GM21529 (cell line): Measurements from ENCODE around the gene SCLY.

Source experiments
- ATAC-seq: cut with Tn5 transposase; IDR thresholded peaks from one replicate; pipeline ENCODE4 v1.9.1; 2021; ENCODE audit not compliant: unreplicated experiment

SCLY gene

DNA sequence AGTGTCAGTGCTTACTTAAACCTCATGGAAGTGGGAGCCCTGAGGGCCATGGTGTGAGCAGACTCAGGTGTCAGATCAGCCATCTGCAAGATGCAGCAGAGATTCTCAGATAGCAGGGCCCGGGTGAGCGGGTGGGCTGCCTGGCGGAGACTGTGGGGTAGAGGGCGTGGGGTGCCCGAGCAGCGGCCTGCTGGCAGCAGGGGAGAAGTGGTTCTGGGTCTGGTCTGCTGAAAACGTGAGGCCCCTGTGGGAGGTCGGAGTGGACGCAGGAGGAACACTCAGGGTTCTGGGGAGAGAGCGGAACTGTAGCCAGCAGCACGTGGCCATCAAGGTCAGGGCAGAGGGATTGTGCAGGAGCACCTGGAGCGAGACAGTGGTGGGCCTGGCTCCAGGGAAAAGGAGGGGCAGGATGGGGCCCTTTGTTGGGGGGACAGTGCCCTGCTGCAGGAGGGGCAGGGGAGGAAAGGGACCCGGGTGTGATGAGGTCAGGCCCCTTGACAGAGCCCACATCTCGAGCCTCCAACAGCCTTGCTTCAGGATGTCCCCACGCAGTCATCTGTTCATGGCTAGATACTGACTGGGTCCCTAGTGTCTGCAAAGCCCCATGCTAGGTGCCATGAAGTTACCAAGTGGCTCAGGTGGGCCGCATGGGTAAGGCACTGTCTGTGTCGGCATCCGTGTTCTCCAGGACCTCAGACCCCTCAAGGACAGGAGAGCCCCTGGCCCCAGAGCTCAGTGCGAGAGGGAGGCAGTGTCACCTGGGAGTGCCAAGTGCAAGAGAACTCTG, 36.6 kb downstream of the SCLY start:
- no peak for ATAC-seq

GRCh38 chr2:238097988-238098871, 37.4 kb downstream of the SCLY start:
- peak; percentile 70 for ATAC-seq

DNA sequence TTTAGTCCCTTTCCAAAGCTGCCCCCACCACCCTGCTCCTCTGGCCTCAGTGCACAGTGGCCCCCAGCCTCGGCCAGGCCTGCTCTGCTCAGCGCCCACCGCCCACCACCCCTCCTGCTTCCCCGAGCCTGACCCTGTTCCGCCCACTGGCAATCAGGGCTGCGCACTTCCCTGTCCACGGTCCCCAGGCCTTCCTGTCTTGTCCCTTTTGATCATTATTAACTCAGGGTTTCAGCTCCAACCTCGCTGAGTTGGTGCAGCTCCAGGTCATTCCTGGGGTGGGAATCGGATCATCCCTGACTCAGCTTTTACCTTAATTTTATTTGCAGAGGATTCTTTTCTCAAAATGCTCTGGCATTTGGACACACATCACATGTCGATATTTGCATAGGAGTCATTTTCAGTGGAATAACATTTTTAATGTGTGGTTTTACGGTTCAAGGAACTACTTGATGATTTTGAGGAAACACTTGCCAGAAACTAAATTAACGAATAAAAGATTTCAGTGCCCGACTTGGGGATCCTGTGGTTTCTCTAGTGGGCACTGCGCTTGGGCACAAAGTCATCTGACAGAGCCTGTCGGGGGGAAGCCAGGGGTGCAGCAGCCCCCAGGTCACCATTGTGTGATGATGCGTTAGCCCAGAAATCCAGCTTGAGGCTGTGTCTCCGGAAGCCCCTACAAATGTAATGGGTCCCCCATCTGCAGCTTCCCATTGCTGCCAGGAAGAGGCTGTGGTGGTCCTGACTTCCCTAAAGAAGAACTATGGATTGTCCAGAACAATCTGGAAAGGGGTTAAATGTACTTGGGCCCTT, 38.3 kb downstream of the SCLY start:
- peak; percentile 16 for ATAC-seq

DNA sequence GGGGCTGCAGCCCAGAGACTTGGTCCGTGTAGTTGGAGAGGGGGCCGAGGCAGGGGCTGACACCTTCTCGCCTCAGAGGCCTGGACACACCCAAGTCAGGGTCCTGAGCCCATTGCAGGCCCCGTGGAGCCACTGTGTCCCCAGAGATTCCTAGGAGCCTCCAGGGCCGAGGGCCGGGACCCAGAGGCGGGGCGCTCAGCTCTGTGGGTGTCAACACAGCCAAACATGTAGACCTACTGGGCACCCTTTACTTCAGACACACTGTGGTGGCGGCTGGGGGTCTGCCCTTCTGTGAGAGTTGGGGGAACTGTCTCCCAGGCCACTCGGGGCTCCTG, 38.9 kb downstream of the SCLY start:
- no peak for ATAC-seq

GRCh38 chr2:238100049-238100820, 39.4 kb downstream of the SCLY start, which contains the start of gene ESPNL:
Gene ESPNL, plus strand, starts transcription at chr2:238100340. Its CDS starts 80 bp downstream, at chr2:238100420.
- ATAC-seq, result no peak

GRCh38 chr2:238100821-238101771, 40.3 kb downstream of the SCLY start:
- no peak for ATAC-seq

- ATAC-seq, result no peak
Observed at GRCh38 chr2:238101891-238102841, 41.4 kb downstream of the SCLY start.

- ATAC-seq, result no peak
Observed at GRCh38 chr2:238102865-238103264, 42.1 kb downstream of the SCLY start.

DNA sequence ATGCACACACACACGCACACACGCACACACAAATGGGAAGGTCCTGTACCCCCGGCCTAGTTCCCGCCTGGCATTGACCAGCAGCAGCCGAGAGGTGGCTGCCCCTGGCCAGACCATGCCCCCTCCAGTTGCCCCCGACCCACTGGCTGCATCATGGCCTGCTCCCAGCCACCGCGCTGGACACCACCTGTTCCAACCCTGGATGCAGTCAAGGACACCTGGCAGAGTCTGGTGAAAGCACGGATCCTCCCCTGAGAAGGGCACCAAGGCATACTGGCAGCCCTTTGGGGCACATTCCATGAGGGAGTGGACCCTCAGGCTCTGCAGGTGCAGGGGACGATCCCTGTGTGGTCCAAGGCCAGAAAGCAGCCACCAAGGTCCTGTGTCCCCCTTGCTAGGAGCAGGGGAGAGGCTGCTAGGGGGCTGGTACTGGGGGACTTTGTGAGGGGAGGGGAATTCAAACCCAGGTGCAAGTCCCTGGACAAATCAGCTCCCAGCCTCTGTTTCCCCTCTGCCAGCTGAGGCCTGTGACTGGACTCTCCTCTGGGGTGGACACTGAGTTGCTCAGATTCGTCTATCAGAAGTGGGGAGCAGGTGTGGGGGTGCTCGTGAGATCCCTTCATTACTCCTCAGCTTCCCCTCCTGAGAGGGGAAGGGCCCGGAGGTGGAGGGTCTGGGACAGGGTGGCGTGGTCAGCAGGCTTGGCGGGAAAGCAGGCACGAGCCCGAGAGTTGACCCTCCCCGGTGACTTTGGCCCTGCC, 42.8 kb downstream of the SCLY start:
- no peak for ATAC-seq

- no peak for ATAC-seq
Observed at GRCh38 chr2:238104226-238104690, 43.5 kb downstream of the SCLY start.

DNA sequence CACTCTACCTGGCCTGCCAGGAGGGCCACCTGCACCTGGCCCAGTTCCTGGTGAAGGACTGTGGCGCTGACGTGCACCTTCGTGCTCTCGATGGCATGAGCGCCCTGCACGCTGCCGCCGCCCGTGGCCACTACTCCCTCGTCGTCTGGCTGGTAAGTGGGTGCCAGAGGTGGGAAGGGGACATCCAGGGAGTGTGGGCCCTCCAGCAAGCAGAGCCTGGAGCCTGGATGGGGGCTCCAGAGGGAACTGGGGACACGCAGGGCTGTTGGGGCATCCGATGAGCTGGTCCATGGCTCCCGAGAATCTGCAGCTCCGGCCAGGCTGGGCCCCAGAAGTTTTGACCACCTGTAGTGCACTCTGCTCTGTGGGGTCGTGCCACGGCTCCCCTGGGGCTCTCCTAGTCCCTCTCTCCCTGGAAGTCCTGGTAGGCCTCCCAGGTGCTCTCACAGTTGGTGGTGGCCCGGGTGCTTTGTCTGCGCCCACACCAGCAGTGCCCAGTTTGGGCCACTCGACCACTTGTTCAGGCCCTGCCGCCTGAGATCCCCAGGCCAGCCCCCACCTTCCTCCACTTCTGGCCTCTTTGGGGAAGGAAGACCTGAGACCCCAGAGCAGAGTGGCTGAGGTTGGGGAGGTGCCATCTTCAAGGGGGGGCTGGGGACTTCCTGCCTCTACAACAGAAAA, 44.0 kb downstream of the SCLY start:
- no peak for ATAC-seq

GRCh38 chr2:238105506-238106338, 44.9 kb downstream of the SCLY start:
- no peak for ATAC-seq

- ATAC-seq, result no peak
Observed at GRCh38 chr2:238106339-238106697, 45.5 kb downstream of the SCLY start.

- peak; percentile 30 for ATAC-seq
Observed at GRCh38 chr2:238106698-238107524, 46.1 kb downstream of the SCLY start.
